M059J (cell line): ENCODE measurements around the gene MIA2. TPM values are rescaled to one million over a fixed set of nuclear protein-coding genes. Genes with fewer than 3 reads are reported as not detected.

Source experiments
- DNase-seq: peaks from one replicate; pipeline ENCODE4 v3.0.0-alpha.2; 2012; ENCODE audit warnings: low read depth
- total RNA-seq: library from RNA; depleted of rRNA; stranded (reverse); fragments of >200 nt; shearing (Covaris generic); gene quantifications from 2 replicates; pipeline ENCODE4 v1.2.3, GENCODE V29; 2014

MIA2 gene
- total RNA-seq, 1 experiment from 2014 or later: 20.1 TPM

DNA sequence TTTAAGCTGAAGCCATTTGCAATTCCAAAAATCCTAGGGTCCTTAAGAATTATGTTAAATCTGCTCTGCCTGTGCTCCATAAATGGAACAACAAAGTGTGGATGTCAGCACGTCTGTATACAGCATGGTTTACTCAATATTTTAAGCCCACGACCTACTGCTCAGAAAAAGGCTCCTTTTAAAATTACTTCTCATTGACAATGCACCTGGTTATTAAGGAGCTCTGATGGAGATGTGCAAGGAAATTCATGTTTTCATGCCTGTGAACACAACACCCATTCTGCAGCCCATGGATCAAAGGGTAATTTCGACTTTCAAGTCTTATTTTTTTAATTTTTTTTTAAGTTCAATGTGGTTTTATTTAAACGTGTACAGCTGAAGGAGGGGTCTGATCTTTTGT, 150.5 kb downstream of the MIA2 start:
- DNase-seq: no peak

DNA sequence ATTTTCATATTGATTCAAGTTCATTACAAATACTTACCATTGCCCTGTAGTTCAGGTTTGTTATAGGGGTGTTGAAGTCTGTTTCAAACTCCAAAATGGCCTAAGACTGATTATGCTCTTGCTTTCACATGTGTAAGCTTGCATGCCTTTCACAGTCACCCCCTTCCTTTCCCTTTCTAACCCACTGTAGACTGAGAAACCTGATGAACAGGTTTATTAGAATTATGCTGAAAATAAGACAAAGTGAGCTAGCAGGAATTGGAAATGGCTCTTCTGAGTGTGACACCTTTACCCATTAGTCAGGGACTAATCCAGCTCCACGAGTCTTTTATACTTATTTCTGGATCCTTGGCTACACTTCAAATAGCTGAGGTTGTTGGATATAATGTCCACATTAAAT, 159.6 kb downstream of the MIA2 start:
- no peak for DNase-seq

GRCh38 chr14:39395555-39396254, 162.0 kb downstream of the MIA2 start:
- DNase-seq: peak; percentile 28

GRCh38 chr14:39396448-39396847, 162.7 kb downstream of the MIA2 start:
- no peak for DNase-seq

GRCh38 chr14:39398382-39398781, 164.7 kb downstream of the MIA2 start:
- no peak for DNase-seq

DNA sequence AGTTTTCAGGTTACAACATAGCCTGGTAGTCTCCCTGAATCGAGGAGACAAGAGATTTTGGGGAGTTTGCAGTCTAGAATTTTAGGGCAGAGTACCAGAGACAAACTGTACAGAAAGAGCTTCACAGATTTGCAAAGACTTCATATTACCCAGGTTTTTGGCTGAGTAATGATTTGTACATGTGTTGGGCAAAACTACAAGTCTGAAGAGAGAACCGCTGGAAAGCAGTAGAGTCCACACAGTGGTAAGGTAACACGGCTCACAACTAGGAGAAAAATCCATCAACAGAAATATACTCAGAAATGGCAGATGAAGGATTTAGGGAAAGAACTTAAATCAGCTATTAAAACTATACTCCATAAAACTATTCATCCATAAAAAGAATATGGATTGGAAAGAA, 172.8 kb downstream of the MIA2 start:
- DNase-seq: no peak

DNA sequence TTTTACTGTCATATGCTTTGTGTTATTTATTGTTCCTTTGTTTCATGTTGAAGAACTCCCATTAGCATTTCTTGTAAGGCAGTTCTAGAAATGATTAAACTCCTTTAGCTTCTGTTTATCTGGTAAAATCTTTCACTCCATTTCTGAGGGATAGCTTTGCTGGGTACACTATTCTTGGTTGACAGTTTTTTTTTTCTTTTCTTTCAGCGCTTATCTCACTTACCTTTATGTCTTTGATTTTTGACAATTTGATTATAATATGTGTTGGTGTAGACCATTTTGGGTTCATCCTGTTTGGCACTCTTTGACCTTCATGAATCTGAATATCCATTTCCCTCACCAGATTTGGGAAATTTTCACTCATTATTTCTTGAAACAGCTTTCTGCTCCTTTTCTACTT, 182.4 kb downstream of the MIA2 start:
- DNase-seq: no peak

GRCh38 chr14:39417014-39417413, 183.3 kb downstream of the MIA2 start:
- DNase-seq: no peak

- no peak for DNase-seq
Measured at GRCh38 chr14:39419272-39419671, 185.6 kb downstream of the MIA2 start.

GRCh38 chr14:39422243-39422642, 188.5 kb downstream of the MIA2 start:
- DNase-seq: no peak

DNA sequence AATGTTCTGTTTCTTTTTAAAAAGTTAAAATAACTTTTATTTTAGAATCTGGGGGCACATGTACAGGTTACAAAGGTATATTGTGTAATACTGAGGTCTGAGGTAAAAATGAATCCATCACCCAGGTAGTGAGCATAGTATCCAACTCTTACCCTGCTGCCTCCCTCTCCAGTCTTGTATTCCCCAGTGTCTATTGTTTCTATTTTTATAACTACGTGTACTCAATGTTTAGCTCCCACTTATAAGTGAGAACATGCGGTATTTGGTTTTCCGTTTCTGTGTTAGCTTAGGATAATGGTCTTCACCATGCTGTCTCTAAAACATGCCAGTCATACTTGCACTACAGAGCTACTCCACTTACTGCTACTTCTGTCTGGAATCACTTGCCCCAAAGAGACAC, 190.1 kb downstream of the MIA2 start:
- no peak for DNase-seq

DNA sequence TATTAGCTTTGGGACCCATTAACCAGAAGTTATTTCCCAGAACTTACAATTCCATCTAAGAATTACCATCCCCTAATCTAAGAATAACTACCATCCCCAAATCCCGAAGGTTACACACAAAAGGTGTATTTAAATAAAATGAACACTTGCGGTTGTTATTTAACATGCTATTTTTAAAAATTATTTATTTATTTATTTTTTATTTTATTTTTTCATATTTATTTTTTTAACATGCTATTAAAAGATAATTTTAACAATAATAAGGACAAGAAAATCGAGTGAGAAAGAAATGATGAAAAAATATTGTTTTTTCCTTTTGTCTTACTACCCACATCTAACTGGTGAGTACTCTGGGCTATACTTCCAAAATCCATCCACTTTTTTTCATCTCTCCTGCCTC, 192.2 kb downstream of the MIA2 start:
- no peak for DNase-seq

GRCh38 chr14:39426605-39427004, 192.9 kb downstream of the MIA2 start:
- DNase-seq: peak; percentile 65

GRCh38 chr14:39428118-39428517, 194.4 kb downstream of the MIA2 start:
- no peak for DNase-seq

- DNase-seq: peak; percentile 42
Measured at GRCh38 chr14:39430762-39431415, 197.2 kb downstream of the MIA2 start.

DNA sequence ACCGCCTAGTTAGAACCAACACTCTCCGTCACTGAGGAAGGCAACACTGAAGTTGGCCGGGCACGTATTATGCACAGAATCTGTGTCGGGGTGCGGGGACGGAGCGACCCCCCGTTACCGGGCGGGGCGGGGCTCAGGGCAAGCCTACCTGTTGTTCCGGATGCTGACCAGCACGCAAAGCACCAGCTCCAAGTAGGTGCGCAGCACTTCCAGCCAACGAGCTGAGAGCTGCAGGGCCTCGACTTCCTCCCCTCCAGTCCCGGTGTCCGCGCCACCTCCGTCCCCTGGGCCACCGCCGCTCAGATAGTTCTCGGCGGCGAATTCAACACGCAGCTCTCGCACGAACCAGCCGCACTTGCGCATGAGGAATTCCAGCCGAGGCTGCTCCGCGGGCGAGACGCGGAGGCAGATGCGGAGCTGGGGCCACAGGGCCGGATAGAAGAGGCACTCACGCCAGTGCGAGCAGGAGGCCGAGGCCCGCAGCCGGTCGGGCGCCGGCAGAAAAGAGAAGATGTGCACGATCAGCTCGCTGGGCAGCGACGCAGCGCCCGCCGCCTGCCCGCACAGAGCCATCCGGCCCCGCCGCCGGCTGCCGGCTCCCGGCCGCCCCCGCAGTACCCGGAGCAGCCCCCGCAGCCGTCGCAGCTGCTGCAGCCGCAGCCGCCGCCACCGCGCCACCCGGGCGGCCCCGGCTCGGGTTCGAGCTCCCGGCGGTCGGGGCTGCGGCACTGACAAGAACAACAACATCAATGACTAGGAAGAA, 197.9 kb downstream of the MIA2 start:
- peak; percentile 51 for DNase-seq

- peak; percentile 93 for DNase-seq
Measured at GRCh38 chr14:39432179-39432618, 198.5 kb downstream of the MIA2 start, which contains the start of gene FBXO33. TSS of gene FBXO33 (minus strand) at chr14:39432433. CDS start at chr14:39432162, 271 bp downstream.

GRCh38 chr14:39432619-39433451, 199.1 kb downstream of the MIA2 start:
- DNase-seq: peak; percentile 87

DNA sequence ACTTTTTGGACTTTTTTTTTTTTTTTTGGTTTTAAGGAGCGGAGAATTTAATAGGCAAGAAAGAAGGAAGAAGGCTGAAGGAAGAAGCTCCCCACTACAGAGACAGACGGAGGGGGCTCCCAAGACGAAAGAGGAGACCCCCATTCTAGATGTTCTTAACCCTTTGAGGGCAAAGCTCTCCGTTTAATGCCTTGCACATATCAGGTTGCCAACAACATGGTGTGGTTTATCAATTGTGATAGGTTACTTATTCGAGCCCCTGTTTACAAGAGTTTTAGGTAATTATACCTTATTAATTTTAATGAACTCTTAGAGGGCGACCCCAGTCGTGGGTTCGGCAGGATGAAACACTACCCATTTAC, 199.7 kb downstream of the MIA2 start:
- DNase-seq: no peak

DNA sequence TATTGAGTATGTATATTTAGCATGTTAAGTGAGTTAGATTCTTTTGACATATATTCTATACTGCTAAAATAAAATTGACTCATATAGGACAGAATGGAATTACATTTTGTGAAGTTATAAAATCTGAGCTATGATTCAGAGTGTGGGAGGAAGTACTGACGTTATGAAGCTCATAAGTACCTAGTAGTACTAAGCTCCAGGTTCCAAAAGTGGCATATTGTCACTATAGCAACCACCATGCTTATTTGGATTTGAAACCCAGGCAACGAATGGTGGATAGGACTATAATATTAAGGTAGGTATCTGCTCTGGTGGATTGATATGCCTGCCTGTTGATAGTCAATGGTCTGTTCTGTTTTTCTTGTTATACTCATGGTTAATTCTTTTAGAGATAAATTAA, 200.7 kb downstream of the MIA2 start:
- peak; percentile 27 for DNase-seq

GRCh38 chr14:39435241-39435640, 201.5 kb downstream of the MIA2 start:
- no peak for DNase-seq
